RWPE1 (cell line): ENCODE results near the gene PARP6.
A peak's percentile ranks its signal among the peaks of the same experiment; 100 is the strongest.

ENCODE experiments used
- CTCF ChIA-PET: fragments of 350-600 bp; sonication (Branson Sonifier 250); formaldehyde crosslinking; extraction: SDS; loops from one replicate; lab custom pipeline; 2021; lab: Yijun Ruan, JAX
- POLR2A ChIA-PET: fragments of 400-600 bp; formaldehyde crosslinking; extraction: SDS; loops from one replicate; lab custom pipeline; 2020; ENCODE audit warnings: antibody characterized with exemption; ENCODE audit not compliant: low non-redundant PET; lab: Yijun Ruan, JAX
- DNase-seq: peaks from one replicate; pipeline ENCODE4 v3.0.0; 2012; ENCODE audit warnings: low spot score
- H3K27ac ChIP-seq: fragments of 450-650 bp; 2 replicates; pipeline ENCODE4 v1.5.1; 2017
- CTCF ChIP-seq: fragments of 450-650 bp; conservative IDR thresholded peaks from 2 replicates; pipeline ENCODE4 v1.5.1; 2017; ENCODE audit warnings: low read depth, mild to moderate bottlenecking

PARP6 gene

DNA sequence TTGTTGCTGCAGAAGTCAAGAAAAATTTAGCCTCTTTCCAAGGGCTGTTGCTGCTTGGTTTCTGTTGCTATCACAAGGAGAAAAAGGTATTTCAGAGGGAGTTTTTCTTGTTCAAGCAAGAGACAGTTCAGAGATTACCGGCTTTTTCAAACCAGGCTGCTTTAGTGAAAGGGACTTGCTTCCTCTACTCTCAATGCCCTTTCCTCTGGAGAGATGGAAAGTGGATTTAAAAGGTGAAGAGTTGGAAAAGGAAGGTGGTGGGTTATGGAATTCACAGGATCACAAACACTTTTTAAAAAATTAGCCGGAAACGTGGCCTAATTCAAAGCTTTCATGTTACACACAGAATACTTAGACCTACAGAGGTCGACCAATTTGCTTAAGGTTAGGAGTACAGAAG lies 1.1 kb downstream of the PARP6 start:
- H3K27ac ChIP-seq = no peak overlapping the region
- POLR2A ChIA-PET = no interaction called here
- CTCF ChIA-PET = no interaction called here
- no peak for DNase-seq
- no peak for TF ChIP-seq CTCF

DNA sequence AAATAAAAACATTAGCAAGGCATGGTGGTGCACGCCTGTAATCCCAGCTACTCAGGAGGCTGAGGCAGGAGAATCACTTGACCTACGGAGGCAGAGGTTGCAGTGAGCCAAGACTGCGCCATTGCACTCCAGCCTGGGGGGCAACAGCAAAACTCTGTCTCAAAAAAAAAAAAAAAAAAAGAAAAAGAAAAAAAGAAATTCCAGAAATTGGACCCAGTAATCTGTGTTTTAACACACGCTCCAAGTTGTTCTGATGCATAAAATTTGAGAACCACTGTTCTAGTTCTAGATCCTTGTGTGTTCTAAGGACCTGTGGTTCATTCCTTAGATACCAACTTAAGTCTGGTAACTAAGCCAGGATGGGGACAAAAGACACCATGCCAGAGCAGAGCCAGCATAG lies 2.6 kb downstream of the PARP6 start:
- ChIA-PET CTCF (no interaction called here), POLR2A (no interaction called here)

GRCh38 chr15:72265031-72265430 lies 7.3 kb downstream of the PARP6 start:
- TF ChIP-seq CTCF = no peak
- ChIA-PET CTCF (interaction anchor here (1.3 kb wide), 1 partner anchor 38 kb away, joined by 3 read pairs; no protein-coding TSS in a partner anchor), POLR2A (no interaction called here)
- no peak overlapping the region for H3K27ac ChIP-seq
- no peak for DNase-seq

More for the DNA sequence above, 2.6 kb downstream of the PARP6 start:
- no peak for DNase-seq
- no peak for TF ChIP-seq CTCF
- no peak overlapping the region for H3K27ac ChIP-seq

DNA sequence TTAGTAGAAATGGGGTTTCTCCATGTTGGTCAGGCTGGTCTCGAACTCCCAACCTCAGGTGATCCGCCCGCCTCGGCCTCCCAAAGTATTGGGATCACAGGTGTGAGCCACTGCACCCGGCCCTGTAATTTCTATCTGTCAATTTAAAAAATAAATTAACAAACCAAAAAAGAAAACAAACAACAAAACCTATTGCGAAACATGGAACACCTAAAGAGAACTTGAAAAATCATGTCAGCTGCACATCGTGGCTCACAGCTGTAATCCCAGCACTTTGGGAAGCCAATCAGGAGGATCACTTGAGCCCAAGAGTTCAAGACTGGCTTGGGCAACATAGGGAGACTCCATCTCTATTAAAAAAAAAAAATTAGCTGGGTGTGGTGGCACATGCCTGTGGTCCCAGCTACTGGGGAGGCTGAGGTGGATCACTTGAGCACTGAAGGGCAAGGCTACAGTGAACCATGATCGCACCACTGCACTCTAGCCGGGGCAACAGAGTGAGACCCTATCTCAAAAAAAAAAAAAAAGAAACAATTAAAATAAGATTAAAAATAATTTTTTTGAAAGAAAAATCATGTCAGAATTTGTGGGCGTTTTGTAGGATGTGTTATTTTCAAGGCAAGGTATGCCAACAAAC lies 19.6 kb downstream of the PARP6 start:
- DNase-seq = no peak

DNA sequence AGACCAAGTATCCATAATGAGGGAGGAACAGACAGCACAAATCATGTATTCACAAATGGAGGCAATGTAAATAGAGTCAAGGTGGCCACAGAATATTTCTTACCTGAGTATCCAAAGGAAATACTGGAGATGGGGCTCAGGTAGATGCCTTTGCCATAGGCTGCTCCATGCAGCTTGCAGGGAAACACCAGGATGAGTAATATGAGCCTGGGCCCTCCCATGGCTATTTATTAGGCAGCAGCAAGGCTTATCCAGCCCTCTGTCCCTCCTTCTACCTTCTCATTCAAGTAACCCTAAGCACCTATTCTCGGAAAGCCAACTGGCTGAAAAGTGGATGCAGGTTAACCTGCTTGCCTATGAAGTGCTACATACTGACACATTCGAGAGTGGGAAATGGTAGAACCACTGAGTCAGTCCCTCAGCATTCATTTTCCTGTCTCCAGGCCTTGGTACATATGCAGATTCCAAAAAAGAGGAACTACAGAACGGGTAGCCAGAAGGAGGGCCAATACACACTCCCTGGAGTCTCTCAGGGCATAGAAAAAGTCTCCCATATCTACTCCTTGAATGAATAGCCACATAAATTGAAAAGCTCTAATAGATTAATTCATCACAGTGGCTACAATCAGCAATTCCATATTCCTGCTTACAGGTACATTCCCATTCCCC lies 23.1 kb downstream of the PARP6 start:
- TF ChIP-seq CTCF = no peak
- CTCF ChIA-PET = interaction anchor here (0.6 kb wide), 1 partner anchor 152 kb away, joined by 3 read pairs; no protein-coding TSS in a partner anchor
- DNase-seq = no peak
- POLR2A ChIA-PET = no interaction called here
- no peak overlapping the region for H3K27ac ChIP-seq

More for the DNA sequence above, 19.6 kb downstream of the PARP6 start:
- ChIA-PET CTCF (interaction anchor here (0.6 kb wide), 1 partner anchor 817 kb away, joined by 3 read pairs; no protein-coding TSS in a partner anchor), POLR2A (no interaction called here)
- no peak for TF ChIP-seq CTCF
- H3K27ac ChIP-seq = 0 out of 2 replicates have a peak overlapping the region, but pooled peaks have one; percentile 5

DNA sequence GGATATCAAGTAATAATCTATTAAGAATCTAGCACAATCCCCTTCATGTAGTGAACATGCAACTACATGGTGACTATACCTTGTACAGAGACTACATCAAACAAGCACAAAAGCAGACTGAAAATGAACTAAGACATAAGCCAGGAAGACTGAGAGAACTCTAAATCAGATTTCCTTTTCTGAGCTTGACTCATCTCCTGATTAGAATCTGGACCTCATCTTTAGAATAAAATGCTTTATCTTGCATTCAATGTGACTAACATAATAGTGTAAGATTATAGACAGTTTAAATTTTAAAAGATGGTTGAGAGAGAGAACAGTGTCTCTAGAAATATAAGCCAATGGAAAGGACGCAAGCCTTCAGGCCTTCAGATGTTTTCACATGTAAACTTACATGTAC lies 23.8 kb downstream of the PARP6 start:
- POLR2A ChIA-PET = no interaction called here
- no peak for DNase-seq
- no peak overlapping the region for H3K27ac ChIP-seq
- no peak for TF ChIP-seq CTCF
- CTCF ChIA-PET = interaction anchor here (0.6 kb wide), 1 partner anchor 153 kb away, joined by 3 read pairs; no protein-coding TSS in a partner anchor
